Endothelial cell of umbilical vein (primary cell): Measurements from ENCODE around the gene HS3ST3A1. TPM values are rescaled to one million over a fixed set of nuclear protein-coding genes. Genes with fewer than 3 reads are reported as not detected.

Experiments used
- BruUV-seq: library from RNA; stranded (reverse); fragments of 400-500 nt; replicated peaks from 2 replicates; lab custom pipeline; 2021; lab: Mats Ljungman, UMichigan
- CTCF ChIA-PET: fragments of 300-600, 350-600 bp; sonication (Branson Sonifier 250); formaldehyde crosslinking; loops from one replicate; lab custom pipeline; 2021; ENCODE audit warnings: antibody characterized with exemption, inconsistent platforms; lab: Charles Lee
- POLR2A ChIA-PET: fragments of 300-600, 350-600 bp; sonication (Branson Sonifier 250); formaldehyde crosslinking; loops from one replicate; lab custom pipeline; 2021; ENCODE audit warnings: antibody characterized with exemption, inconsistent platforms; lab: Charles Lee
- DNase-seq: peaks from one replicate; pipeline ENCODE4 v3.0.0-alpha.2; 2011; ENCODE audit warnings: low read depth, low spot score
- FAIRE-seq: peaks from 2 replicates; lab custom pipeline; 2011; peaks lifted over from hg19 to GRCh38; lab: Jason Lieb, UNC
- H2AFZ ChIP-seq: 2 replicates; pipeline ENCODE4 v1.6.0; 2012; ENCODE audit warnings: low read depth, low read length, control low read depth, inconsistent platforms
- H3K27ac ChIP-seq: 2 replicates; pipeline ENCODE4 v1.5.1; 2011; ENCODE audit warnings: low read depth, mild to moderate bottlenecking, control low read depth, low read length, moderate library complexity; ENCODE audit not compliant: insufficient read depth
- H3K27me3 ChIP-seq, 2 experiments: 2 replicates each; pipeline versions ENCODE4 v1.6.0 to v1.6.1; 2011; ENCODE audit warnings: low read length in 2 of 2, mixed read lengths in 1 of 2; ENCODE audit not compliant: control insufficient read depth in 2 of 2, insufficient read depth in 2 of 2
- H3K36me3 ChIP-seq, 2 experiments: 2 replicates in 1 of 2; 3 replicates in 1 of 2; pipeline ENCODE4 v1.5.1; 2011; ENCODE audit warnings: low read length in 2 of 2, mild to moderate bottlenecking in 1 of 2, moderate library complexity in 1 of 2; ENCODE audit not compliant: control insufficient read depth in 2 of 2, insufficient read depth in 2 of 2; ENCODE audit errors: extremely low read depth in 1 of 2
- H3K4me1 ChIP-seq: 3 replicates; pipeline ENCODE4 v1.5.1; 2011; ENCODE audit warnings: mild to moderate bottlenecking, low read length; ENCODE audit not compliant: control insufficient read depth, insufficient read depth; ENCODE audit errors: extremely low read depth
- H3K4me2 ChIP-seq: 2 replicates; pipeline ENCODE4 v1.6.1; 2011; ENCODE audit warnings: low read length, control low read depth, mixed read lengths; ENCODE audit not compliant: insufficient read depth
- H3K4me3 ChIP-seq, 3 experiments: fragments of 200-600 bp in 1 of 3; sonication (generic), shearing (Covaris generic) in 1 of 3; replicated peaks in 1 of 3; 2 replicates each; pipeline ENCODE4 v1.5.1; 2011 to 2016; ENCODE audit warnings: control low read depth in 3 of 3, low read length in 3 of 3, mild to moderate bottlenecking in 2 of 3, inconsistent platforms in 1 of 3, low read depth in 1 of 3, moderate library complexity in 1 of 3; ENCODE audit not compliant: insufficient read depth in 1 of 3
- H3K79me2 ChIP-seq: 2 replicates; pipeline ENCODE4 v1.6.0; 2012; ENCODE audit warnings: low read length, inconsistent platforms; ENCODE audit not compliant: control insufficient read depth, insufficient read depth
- H3K9ac ChIP-seq: replicated peaks from 2 replicates; pipeline ENCODE3; 2011; ENCODE audit warnings: low read length, control low read depth; ENCODE audit not compliant: insufficient read depth; ENCODE audit errors: extremely low read depth
- H3K9me1 ChIP-seq: replicated peaks from 3 replicates; pipeline ENCODE4 v1.6.0; 2011; ENCODE audit warnings: mild to moderate bottlenecking, low read length; ENCODE audit not compliant: control insufficient read depth, insufficient read depth; ENCODE audit errors: extremely low read depth
- H3K9me3 ChIP-seq: replicated peaks from 2 replicates; pipeline ENCODE4 v1.5.1; 2012; ENCODE audit warnings: low read length, inconsistent platforms; ENCODE audit not compliant: control insufficient read depth, insufficient read depth
- H4K20me1 ChIP-seq: replicated peaks from 2 replicates; pipeline ENCODE3; 2011; ENCODE audit warnings: mild to moderate bottlenecking, low read length; ENCODE audit not compliant: control insufficient read depth, insufficient read depth; ENCODE audit errors: extremely low read depth
- EZH2 ChIP-seq: IDR thresholded peaks from 2 replicates; pipeline ENCODE4 v1.6.1; 2012; ENCODE audit warnings: borderline replicate concordance, low read depth, mild to moderate bottlenecking, moderate library complexity, low read length, inconsistent platforms; ENCODE audit not compliant: severe bottlenecking
- GATA2 ChIP-seq: IDR thresholded peaks from 2 replicates; pipeline ENCODE4 v1.7.0; 2011; ENCODE audit warnings: low read depth, mild to moderate bottlenecking, moderate library complexity, mixed read lengths, low read length; ENCODE audit not compliant: insufficient read length, insufficient read depth
- MAX ChIP-seq: IDR thresholded peaks from 2 replicates; pipeline ENCODE4 v1.6.1; 2011; ENCODE audit not compliant: insufficient read depth, insufficient read length
- MYC ChIP-seq: IDR thresholded peaks from one replicate; pipeline ENCODE4 v1.6.1; 2011; ENCODE audit warnings: mild to moderate bottlenecking, low read depth, low read length
- POLR2A ChIP-seq: IDR thresholded peaks from 2 replicates; pipeline ENCODE4 v1.6.1; 2012; ENCODE audit warnings: low read depth, mild to moderate bottlenecking, control low read depth, low read length
- dilution Hi-C: fragments of 300-500 bp; cut with MboI; formaldehyde crosslinking; loops from one replicate; pipeline ENCODE4 v1.15.0; 2019; ENCODE audit warnings: low sequenced_read_pairs; ENCODE audit not compliant: extremely low pct_ligation_motif_present
- intact Hi-C: fragments of 100-400 bp; cut with micrococcal nuclease; formaldehyde crosslinking; loops from one replicate; pipeline ENCODE4 v1.10.0; 2022
- polyA plus RNA-seq, 4 experiments: library from polyadenylated mRNA; depleted of rRNA in 3 of 4; stranded (reverse) in 3 of 4; unstranded in 1 of 4; fragments of >200 nt; gene quantifications; 2 replicates each; pipeline versions ENCODE4 v1.2.1 to v1.2.3, GENCODE V29; 2011 to 2012; ENCODE audit warnings: missing spikeins in 1 of 4
- total RNA-seq: library from RNA; stranded (reverse); gene quantifications from 2 replicates; pipeline ENCODE4 v1.2.3, GENCODE V29; 2021
- TF ChIP-seq, protein P1 (sequence below), 2 donors: IDR thresholded peaks; 1 replicate in 1 of 2; 2 replicates in 1 of 2; pipeline ENCODE4 v1.5.1; 2011; ENCODE audit warnings: low read length in 2 of 2, mild to moderate bottlenecking in 2 of 2, moderate library complexity in 2 of 2, control low read depth in 1 of 2, inconsistent platforms in 1 of 2, low read depth in 1 of 2; ENCODE audit not compliant: insufficient read depth in 1 of 2; ENCODE audit errors: extremely low read depth in 1 of 2

HS3ST3A1 gene
- total and polyA plus RNA-seq, 2 donors (not counting 3 experiments of a cell fraction or from before 2014, with no cell fraction given): not detected

DNA sequence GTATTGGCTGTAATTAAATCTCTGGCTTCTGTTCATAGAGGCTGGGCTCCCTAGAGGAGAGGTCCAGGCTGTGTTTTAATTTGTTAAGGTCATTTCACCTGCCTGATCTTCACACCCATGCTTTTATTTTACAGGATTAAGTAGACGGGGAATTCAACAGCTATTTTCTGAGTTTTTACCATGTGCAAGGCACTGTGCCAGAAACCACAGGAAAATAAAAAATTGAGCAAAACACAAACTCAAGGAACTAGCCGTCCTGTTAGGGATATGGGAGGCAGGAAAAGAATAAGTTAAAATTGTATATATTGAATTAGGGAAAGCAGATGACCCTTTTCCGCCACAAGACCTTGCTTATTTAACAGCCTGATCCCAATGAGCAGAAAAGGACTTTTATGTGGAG is 29.1 kb downstream of the HS3ST3A1 start:
- H3K4me3 ChIP-seq: no peak overlapping the region
- no peak overlapping the region for H3K27ac ChIP-seq
- no peaks in the 10 kb centered on the region for H3K27me3 ChIP-seq
- H2AFZ ChIP-seq: no peak overlapping the region
- DNase-seq (no peak), FAIRE-seq (no peak)
- no peaks in the 10 kb centered on the region for H4K20me1 ChIP-seq
- H3K36me3 ChIP-seq: no peaks in the 10 kb centered on the region
- dilution Hi-C loops (no loop called here), intact Hi-C loops (no loop called here)
- no peaks in the 10 kb centered on the region for H3K9me3 ChIP-seq
- CTCF ChIA-PET: no interaction called here
- no peaks in the 10 kb centered on the region for H3K9me1 ChIP-seq
- TF ChIP-seq MYC (no peak), POLR2A (no peak), EZH2 (no peak), GATA2 (no peak), MAX (no peak)
- TF ChIP-seq, protein P1, sequence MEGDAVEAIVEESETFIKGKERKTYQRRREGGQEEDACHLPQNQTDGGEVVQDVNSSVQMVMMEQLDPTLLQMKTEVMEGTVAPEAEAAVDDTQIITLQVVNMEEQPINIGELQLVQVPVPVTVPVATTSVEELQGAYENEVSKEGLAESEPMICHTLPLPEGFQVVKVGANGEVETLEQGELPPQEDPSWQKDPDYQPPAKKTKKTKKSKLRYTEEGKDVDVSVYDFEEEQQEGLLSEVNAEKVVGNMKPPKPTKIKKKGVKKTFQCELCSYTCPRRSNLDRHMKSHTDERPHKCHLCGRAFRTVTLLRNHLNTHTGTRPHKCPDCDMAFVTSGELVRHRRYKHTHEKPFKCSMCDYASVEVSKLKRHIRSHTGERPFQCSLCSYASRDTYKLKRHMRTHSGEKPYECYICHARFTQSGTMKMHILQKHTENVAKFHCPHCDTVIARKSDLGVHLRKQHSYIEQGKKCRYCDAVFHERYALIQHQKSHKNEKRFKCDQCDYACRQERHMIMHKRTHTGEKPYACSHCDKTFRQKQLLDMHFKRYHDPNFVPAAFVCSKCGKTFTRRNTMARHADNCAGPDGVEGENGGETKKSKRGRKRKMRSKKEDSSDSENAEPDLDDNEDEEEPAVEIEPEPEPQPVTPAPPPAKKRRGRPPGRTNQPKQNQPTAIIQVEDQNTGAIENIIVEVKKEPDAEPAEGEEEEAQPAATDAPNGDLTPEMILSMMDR (IDR thresholded peaks at IDR 0.05; ENCODE audit: extremely low read depth in 1 of 2, insufficient read depth in 1 of 2, low read depth in 1 of 2, low read length in 2 of 2): no peak
- H3K79me2 ChIP-seq: no peaks in the 10 kb centered on the region
- no TSS peak for BruUV-seq
- POLR2A ChIA-PET: no interaction called here
- H3K4me2 ChIP-seq: no peak overlapping the region
- no peak overlapping the region for H3K9ac ChIP-seq
- H3K4me1 ChIP-seq: no peaks in the 10 kb centered on the region
